Keratinocyte (primary cell): ENCODE measurements around the gene RCOR3. TPM values are rescaled to one million over a fixed set of nuclear protein-coding genes. Genes with fewer than 3 reads are reported as not detected.

ENCODE experiments used
- DNase-seq: peaks from one replicate; pipeline ENCODE4 v3.0.0-alpha.2; 2011; ENCODE audit warnings: low read depth, missing footprints, low spot score
- FAIRE-seq: peaks from 2 replicates; lab custom pipeline; 2011; peaks lifted over from hg19 to GRCh38; lab: Jason Lieb, UNC
- H2AFZ ChIP-seq: 2 replicates; pipeline ENCODE4 v1.6.0; 2012; ENCODE audit warnings: low read length, control low read depth, inconsistent platforms; ENCODE audit not compliant: control insufficient read depth
- H3K27ac ChIP-seq: 2 replicates; pipeline ENCODE4 v1.5.1; 2011; ENCODE audit warnings: low read length; ENCODE audit not compliant: control insufficient read depth, insufficient read depth
- H3K27me3 ChIP-seq: 3 replicates; pipeline ENCODE4 v1.6.0; 2011; ENCODE audit warnings: low read length; ENCODE audit not compliant: control insufficient read depth, insufficient read depth; ENCODE audit errors: extremely low read depth
- H3K36me3 ChIP-seq, 2 experiments: 2 replicates in 1 of 2; 3 replicates in 1 of 2; pipeline ENCODE4 v1.5.1; 2011; ENCODE audit warnings: low read length in 2 of 2, mild to moderate bottlenecking in 1 of 2; ENCODE audit not compliant: control insufficient read depth in 2 of 2, insufficient read depth in 2 of 2; ENCODE audit errors: extremely low read depth in 1 of 2
- H3K4me1 ChIP-seq: 3 replicates; pipeline ENCODE4 v1.5.1; 2011; ENCODE audit warnings: low read length; ENCODE audit not compliant: control insufficient read depth, insufficient read depth; ENCODE audit errors: extremely low read depth
- H3K4me2 ChIP-seq: 3 replicates; pipeline ENCODE4 v1.6.0; 2011; ENCODE audit warnings: low read depth, low read length; ENCODE audit not compliant: control insufficient read depth, insufficient read depth; ENCODE audit errors: extremely low read depth
- H3K4me3 ChIP-seq, 3 experiments: fragments of 200-600 bp in 1 of 3; sonication (generic) in 1 of 3; 2 replicates in 2 of 3; 3 replicates in 1 of 3; pipeline ENCODE4 v1.5.1; 2011 to 2016; ENCODE audit warnings: low read length in 3 of 3, mild to moderate bottlenecking in 3 of 3, control low read depth in 2 of 3, inconsistent platforms in 1 of 3, low read depth in 1 of 3, mixed read lengths in 1 of 3, mixed run types in 1 of 3, moderate library complexity in 1 of 3; ENCODE audit not compliant: control insufficient read depth in 2 of 3, insufficient read depth in 2 of 3; ENCODE audit errors: extremely low read depth in 1 of 3
- H3K79me2 ChIP-seq: 2 replicates; pipeline ENCODE4 v1.6.0; 2012; ENCODE audit warnings: low read length; ENCODE audit not compliant: control insufficient read depth, insufficient read depth
- H3K9ac ChIP-seq: 3 replicates; pipeline ENCODE4 v1.6.0; 2011; ENCODE audit warnings: low read length; ENCODE audit not compliant: control insufficient read depth, insufficient read depth; ENCODE audit errors: extremely low read depth
- H3K9me1 ChIP-seq: 3 replicates; pipeline ENCODE4 v1.6.0; 2011; ENCODE audit warnings: low read length; ENCODE audit not compliant: control insufficient read depth, insufficient read depth; ENCODE audit errors: extremely low read depth
- H3K9me3 ChIP-seq: 2 replicates; pipeline ENCODE4 v1.5.1; 2012; ENCODE audit warnings: low read depth, low read length; ENCODE audit not compliant: control insufficient read depth
- H4K20me1 ChIP-seq: 3 replicates; pipeline ENCODE4 v1.6.0; 2011; ENCODE audit warnings: low read length; ENCODE audit not compliant: control insufficient read depth, insufficient read depth; ENCODE audit errors: extremely low read depth
- EZH2 ChIP-seq: IDR thresholded peaks from one replicate; pipeline ENCODE4 v1.6.1; 2012; ENCODE audit warnings: inconsistent platforms, mild to moderate bottlenecking, low read length, moderate library complexity
- dilution Hi-C: fragments of 300-500 bp; cut with MboI; formaldehyde crosslinking; loops from one replicate; pipeline ENCODE4 v1.7.0; 2020; ENCODE audit warnings: low sequenced_read_pairs; ENCODE audit not compliant: extremely low pct_ligation_motif_present
- polyA plus RNA-seq, 5 experiments: library from polyadenylated mRNA; depleted of rRNA in 3 of 5; stranded (reverse) in 3 of 5; stranded (forward) in 1 of 5; unstranded in 1 of 5; fragments of >200 nt; gene quantifications; 1 replicate in 1 of 5; 2 replicates in 3 of 5; 3 replicates in 1 of 5; pipeline versions ENCODE4 v1.2.1 to v1.2.3, GENCODE V29; 2011 to 2012; ENCODE audit warnings: missing spikeins in 2 of 5, low read depth in 1 of 5, low replicate concordance in 1 of 5
- TF ChIP-seq, protein P1 (sequence below), 3 experiments: IDR thresholded peaks in 1 of 3; conservative IDR thresholded peaks in 1 of 3; optimal IDR thresholded peaks in 1 of 3; 2 replicates in 2 of 3; 3 replicates in 1 of 3; pipeline versions ENCODE3 to v1.5.1; 2011; ENCODE audit warnings: low read length in 3 of 3, mild to moderate bottlenecking in 3 of 3, moderate library complexity in 2 of 3, control low read depth in 1 of 3, inconsistent platforms in 1 of 3; ENCODE audit not compliant: insufficient read depth in 2 of 3; ENCODE audit errors: extremely low read depth in 1 of 3

RCOR3 gene
- polyA plus RNA-seq, 1 donor (not counting 4 experiments of a cell fraction or from before 2014, with no cell fraction given) = 35.7 TPM

- Histone ChIP-seq H3K9me3 (no peaks in the 10 kb centered on the region), H2AFZ (no peak overlapping the region), H4K20me1 (no peaks in the 10 kb centered on the region), H3K4me3 (no peak overlapping the region), H3K9me1 (no peaks in the 10 kb centered on the region), H3K4me2 (no peak overlapping the region), H3K4me1 (no peaks in the 10 kb centered on the region), H3K36me3 (no peaks in the 10 kb centered on the region), H3K9ac (no peak overlapping the region), H3K79me2 (no peaks in the 10 kb centered on the region), H3K27me3 (no peaks in the 10 kb centered on the region), H3K27ac (no peak overlapping the region)
- no peak for DNase-seq
- no peak for FAIRE-seq
- no peak for TF ChIP-seq EZH2
- TF ChIP-seq, protein P1, sequence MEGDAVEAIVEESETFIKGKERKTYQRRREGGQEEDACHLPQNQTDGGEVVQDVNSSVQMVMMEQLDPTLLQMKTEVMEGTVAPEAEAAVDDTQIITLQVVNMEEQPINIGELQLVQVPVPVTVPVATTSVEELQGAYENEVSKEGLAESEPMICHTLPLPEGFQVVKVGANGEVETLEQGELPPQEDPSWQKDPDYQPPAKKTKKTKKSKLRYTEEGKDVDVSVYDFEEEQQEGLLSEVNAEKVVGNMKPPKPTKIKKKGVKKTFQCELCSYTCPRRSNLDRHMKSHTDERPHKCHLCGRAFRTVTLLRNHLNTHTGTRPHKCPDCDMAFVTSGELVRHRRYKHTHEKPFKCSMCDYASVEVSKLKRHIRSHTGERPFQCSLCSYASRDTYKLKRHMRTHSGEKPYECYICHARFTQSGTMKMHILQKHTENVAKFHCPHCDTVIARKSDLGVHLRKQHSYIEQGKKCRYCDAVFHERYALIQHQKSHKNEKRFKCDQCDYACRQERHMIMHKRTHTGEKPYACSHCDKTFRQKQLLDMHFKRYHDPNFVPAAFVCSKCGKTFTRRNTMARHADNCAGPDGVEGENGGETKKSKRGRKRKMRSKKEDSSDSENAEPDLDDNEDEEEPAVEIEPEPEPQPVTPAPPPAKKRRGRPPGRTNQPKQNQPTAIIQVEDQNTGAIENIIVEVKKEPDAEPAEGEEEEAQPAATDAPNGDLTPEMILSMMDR (optimal IDR thresholded peaks at IDR 0.05 in 1 of 3, IDR thresholded peaks at IDR 0.05 in 1 of 3, conservative IDR thresholded peaks at IDR 0.05 in 1 of 3; ENCODE audit: extremely low read depth in 1 of 3, insufficient read depth in 2 of 3, low read length in 3 of 3) = no peak
- dilution Hi-C loops = no loop called here
Measured at GRCh38 chr1:211340622-211341507, 81.7 kb downstream of the RCOR3 start.

DNA sequence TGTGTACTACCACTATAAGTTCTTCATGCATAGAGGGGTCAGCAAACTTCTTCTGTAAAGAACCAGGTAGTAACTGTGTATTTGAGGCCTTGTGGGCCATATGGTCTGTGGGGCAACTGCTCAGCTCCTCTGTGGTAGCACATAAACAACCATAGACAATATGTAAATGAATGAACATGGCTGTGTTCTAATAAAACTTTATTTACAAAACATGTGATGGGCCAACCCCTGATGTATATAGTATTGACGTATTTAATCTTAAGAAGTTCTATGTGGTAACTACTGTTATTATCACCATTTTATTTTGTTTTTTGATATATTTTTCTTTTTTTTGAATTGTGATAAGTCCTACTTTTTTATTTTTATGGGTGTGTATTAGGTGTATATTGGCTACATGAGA lies 82.8 kb downstream of the RCOR3 start:
- FAIRE-seq (no peak), DNase-seq (no peak)
- Histone ChIP-seq H3K4me2 (no peak overlapping the region), H3K9ac (no peak overlapping the region), H3K4me1 (no peaks in the 10 kb centered on the region), H3K27me3 (no peaks in the 10 kb centered on the region), H3K27ac (no peak overlapping the region), H3K4me3 (no peak overlapping the region), H3K79me2 (no peaks in the 10 kb centered on the region), H3K9me3 (no peaks in the 10 kb centered on the region), H3K9me1 (no peaks in the 10 kb centered on the region), H4K20me1 (no peaks in the 10 kb centered on the region), H3K36me3 (no peaks in the 10 kb centered on the region), H2AFZ (no peak overlapping the region)
- TF ChIP-seq EZH2 = no peak
- TF ChIP-seq, protein P1 (optimal IDR thresholded peaks at IDR 0.05 in 1 of 3, IDR thresholded peaks at IDR 0.05 in 1 of 3, conservative IDR thresholded peaks at IDR 0.05 in 1 of 3; ENCODE audit: extremely low read depth in 1 of 3, insufficient read depth in 2 of 3, low read length in 3 of 3) = no peak
- dilution Hi-C loops = no loop called here
